Memory B cell (primary cell): ENCODE results near the gene C2orf92.

ENCODE experiments used
- ATAC-seq: fragments of 150-1000 bp; cut with Tn5 transposase; 2 replicates; pipeline ENCODE4 v1.10.0; 2021; ENCODE audit warnings: low read depth, mild to moderate bottlenecking, moderate library complexity
- DNase-seq, 2 donors: peaks; one replicate each; pipeline ENCODE4 v3.0.0; 2022; ENCODE audit warnings: low spot score in 2 of 2
- H3K27ac Mint-ChIP-seq: one replicate; pipeline ENCODE4 v1.8.0; 2022; ENCODE audit warnings: mild to moderate bottlenecking, moderate library complexity, mixed read lengths
- H3K27me3 Mint-ChIP-seq: one replicate; pipeline ENCODE4 v1.8.0; 2022; ENCODE audit warnings: mixed read lengths
- H3K36me3 Mint-ChIP-seq: one replicate; pipeline ENCODE4 v1.8.0; 2022; ENCODE audit warnings: mild to moderate bottlenecking, mixed read lengths
- H3K4me1 Mint-ChIP-seq: one replicate; pipeline ENCODE4 v1.8.0; 2022; ENCODE audit warnings: mixed read lengths
- H3K4me3 Mint-ChIP-seq: one replicate; pipeline ENCODE4 v1.8.0; 2022; ENCODE audit warnings: mild to moderate bottlenecking, moderate library complexity, mixed read lengths
- H3K9me3 Mint-ChIP-seq: one replicate; pipeline ENCODE4 v1.8.0; 2022; ENCODE audit warnings: mixed read lengths

Gene C2orf92

GRCh38 chr2:97654791-97655190 is 14.7 kb upstream of the C2orf92 start:
- Mint-ChIP-seq H3K27ac (no peak overlapping the region), H3K36me3 (peaks cover 26% of the 10 kb centered on the region), H3K4me3 (no peak overlapping the region), H3K4me1 (peaks cover 2% of the 10 kb centered on the region), H3K9me3 (no peaks in the 10 kb centered on the region), H3K27me3 (no peaks in the 10 kb centered on the region)
- DNase-seq (no peak), ATAC-seq (no peak)

GRCh38 chr2:97656129-97656755 is 13.3 kb upstream of the C2orf92 start:
- Mint-ChIP-seq H3K27me3 (no peaks in the 10 kb centered on the region), H3K4me3 (no peak overlapping the region), H3K4me1 (peaks cover 6% of the 10 kb centered on the region), H3K27ac (no peak overlapping the region), H3K36me3 (peaks cover 24% of the 10 kb centered on the region), H3K9me3 (no peaks in the 10 kb centered on the region)
- ATAC-seq (no peak), DNase-seq (no peak)

GRCh38 chr2:97656905-97657587 is 12.5 kb upstream of the C2orf92 start:
- Mint-ChIP-seq H3K4me3 (no peak overlapping the region), H3K4me1 (peaks cover 14% of the 10 kb centered on the region), H3K36me3 (peaks cover 24% of the 10 kb centered on the region), H3K27ac (no peak overlapping the region), H3K27me3 (no peaks in the 10 kb centered on the region), H3K9me3 (no peaks in the 10 kb centered on the region)
- DNase-seq (no peak), ATAC-seq (no peak)

- Mint-ChIP-seq H3K9me3 (no peaks in the 10 kb centered on the region), H3K4me3 (no peak overlapping the region), H3K27me3 (no peaks in the 10 kb centered on the region), H3K4me1 (peaks cover 19% of the 10 kb centered on the region), H3K36me3 (peaks cover 24% of the 10 kb centered on the region), H3K27ac (no peak overlapping the region)
- DNase-seq (no peak), ATAC-seq (no peak)
Measured at GRCh38 chr2:97657986-97658690, 11.4 kb upstream of the C2orf92 start.

GRCh38 chr2:97658691-97659157 is 10.8 kb upstream of the C2orf92 start:
- ATAC-seq: no peak
- no peak overlapping the region for H3K4me3 Mint-ChIP-seq
- DNase-seq: no peak
- no peaks in the 10 kb centered on the region for H3K9me3 Mint-ChIP-seq
- no peak overlapping the region for H3K27ac Mint-ChIP-seq
- H3K4me1 Mint-ChIP-seq: peaks cover 20% of the 10 kb centered on the region
- peaks cover 20% of the 10 kb centered on the region for H3K36me3 Mint-ChIP-seq
- H3K27me3 Mint-ChIP-seq: no peaks in the 10 kb centered on the region

- no peaks in the 10 kb centered on the region for H3K9me3 Mint-ChIP-seq
- ATAC-seq (no peak), DNase-seq (no peak)
- peaks cover 20% of the 10 kb centered on the region for H3K4me1 Mint-ChIP-seq
- peak overlapping the region; percentile 29 for H3K27ac Mint-ChIP-seq
- H3K36me3 Mint-ChIP-seq: peaks cover 16% of the 10 kb centered on the region
- H3K4me3 Mint-ChIP-seq: no peak overlapping the region
- H3K27me3 Mint-ChIP-seq: no peaks in the 10 kb centered on the region
Measured at GRCh38 chr2:97659256-97660043, 10.1 kb upstream of the C2orf92 start.

- no peak for ATAC-seq
- H3K4me1 Mint-ChIP-seq: peaks cover 20% of the 10 kb centered on the region
- peaks cover 12% of the 10 kb centered on the region for H3K36me3 Mint-ChIP-seq
- no peak overlapping the region for H3K4me3 Mint-ChIP-seq
- no peak for DNase-seq
- no peaks in the 10 kb centered on the region for H3K9me3 Mint-ChIP-seq
- no peaks in the 10 kb centered on the region for H3K27me3 Mint-ChIP-seq
- H3K27ac Mint-ChIP-seq: peak overlapping the region; percentile 29
Measured at GRCh38 chr2:97660044-97660774, 9.3 kb upstream of the C2orf92 start.

GRCh38 chr2:97660775-97661389 is 8.6 kb upstream of the C2orf92 start:
- DNase-seq: no peak
- peaks cover 10% of the 10 kb centered on the region for H3K36me3 Mint-ChIP-seq
- no peaks in the 10 kb centered on the region for H3K27me3 Mint-ChIP-seq
- H3K4me3 Mint-ChIP-seq: no peak overlapping the region
- peaks cover 20% of the 10 kb centered on the region for H3K4me1 Mint-ChIP-seq
- H3K9me3 Mint-ChIP-seq: no peaks in the 10 kb centered on the region
- H3K27ac Mint-ChIP-seq: no peak overlapping the region
- no peak for ATAC-seq

GRCh38 chr2:97661927-97662326 is 7.6 kb upstream of the C2orf92 start:
- Mint-ChIP-seq H3K9me3 (no peaks in the 10 kb centered on the region), H3K27me3 (no peaks in the 10 kb centered on the region), H3K27ac (no peak overlapping the region), H3K36me3 (peaks cover 8% of the 10 kb centered on the region), H3K4me1 (peaks cover 20% of the 10 kb centered on the region), H3K4me3 (peak overlapping the region; percentile 90)
- DNase-seq (no peak), ATAC-seq (no peak)

- peak overlapping the region; percentile 89 for H3K27ac Mint-ChIP-seq
- no peaks in the 10 kb centered on the region for H3K27me3 Mint-ChIP-seq
- H3K4me1 Mint-ChIP-seq: peaks cover 20% of the 10 kb centered on the region
- DNase-seq (no peak), ATAC-seq (no peak)
- peaks cover 8% of the 10 kb centered on the region for H3K36me3 Mint-ChIP-seq
- no peaks in the 10 kb centered on the region for H3K9me3 Mint-ChIP-seq
- peak overlapping the region; percentile 90 for H3K4me3 Mint-ChIP-seq
Measured at GRCh38 chr2:97662386-97662894, 7.1 kb upstream of the C2orf92 start.

GRCh38 chr2:97662895-97663625 is 6.5 kb upstream of the C2orf92 start:
- H3K4me3 Mint-ChIP-seq: peak overlapping the region; percentile 90
- H3K36me3 Mint-ChIP-seq: peaks cover 8% of the 10 kb centered on the region
- H3K9me3 Mint-ChIP-seq: no peaks in the 10 kb centered on the region
- DNase-seq: peak in 1 of 2 donors; percentile 54
- ATAC-seq: peak; percentile 37
- H3K4me1 Mint-ChIP-seq: peaks cover 20% of the 10 kb centered on the region
- H3K27ac Mint-ChIP-seq: peak overlapping the region; percentile 89
- H3K27me3 Mint-ChIP-seq: no peaks in the 10 kb centered on the region

- ATAC-seq: no peak
Measured at GRCh38 chr2:97663626-97663961, 5.9 kb upstream of the C2orf92 start.

More at GRCh38 chr2:97663626-97663961, 5.9 kb upstream of the C2orf92 start:
- Mint-ChIP-seq H3K4me3 (peak overlapping the region; percentile 90), H3K36me3 (peaks cover 5% of the 10 kb centered on the region), H3K27ac (peak overlapping the region; percentile 95), H3K9me3 (no peaks in the 10 kb centered on the region), H3K4me1 (peaks cover 20% of the 10 kb centered on the region), H3K27me3 (no peaks in the 10 kb centered on the region)
- DNase-seq: peak in 1 of 2 donors; percentile 61
